HUES48 (cell line): ENCODE measurements around the gene MARCHF9.

Experiments used
- H3K27ac ChIP-seq: one replicate; pipeline ENCODE4 v1.7.0; 2013; ENCODE audit warnings: low read depth, low read length, inconsistent platforms
- H3K27me3 ChIP-seq: 2 replicates; pipeline ENCODE4 v1.6.1; 2013; ENCODE audit warnings: mild to moderate bottlenecking, low read length; ENCODE audit not compliant: control insufficient read depth, insufficient read depth
- H3K36me3 ChIP-seq: 2 replicates; pipeline ENCODE4 v1.6.1; 2013; ENCODE audit warnings: low read length; ENCODE audit not compliant: control insufficient read depth, insufficient read depth
- H3K4me1 ChIP-seq: 2 replicates; pipeline ENCODE4 v1.6.1; 2013; ENCODE audit warnings: mild to moderate bottlenecking, low read length; ENCODE audit not compliant: control insufficient read depth, insufficient read depth
- H3K4me3 ChIP-seq: 2 replicates; pipeline ENCODE4 v1.5.1; 2013; ENCODE audit warnings: mild to moderate bottlenecking, low read depth, low read length
- H3K9ac ChIP-seq: 2 replicates; pipeline ENCODE4 v1.6.1; 2013; ENCODE audit warnings: mild to moderate bottlenecking, low read depth, low read length, moderate library complexity
- H3K9me3 ChIP-seq: 2 replicates; pipeline ENCODE4 v1.6.1; 2013; ENCODE audit warnings: low read length; ENCODE audit not compliant: control insufficient read depth, insufficient read depth

The MARCHF9 gene

DNA sequence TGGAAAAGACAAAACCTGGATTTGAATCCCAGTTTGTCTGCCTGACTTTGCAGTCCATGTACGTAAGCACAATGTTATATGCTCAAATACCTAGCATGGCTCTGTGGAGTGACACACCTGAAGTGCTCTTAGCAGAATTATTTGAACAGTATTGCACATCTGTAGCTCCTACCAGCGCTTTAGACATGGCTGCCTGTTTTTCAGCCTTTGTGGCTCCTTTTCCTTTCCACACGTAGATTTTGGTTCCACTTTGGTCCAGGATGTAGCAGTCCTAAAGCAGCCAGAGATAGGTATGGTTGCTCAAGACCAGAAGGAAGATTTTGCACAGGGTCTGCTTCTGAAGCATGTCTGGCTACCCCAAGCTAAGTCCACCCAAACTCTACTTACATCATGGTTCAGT, 54.5 kb downstream of the MARCHF9 start:
- no peaks in the 10 kb centered on the region for H3K9me3 ChIP-seq
- no peak overlapping the region for H3K9ac ChIP-seq
- H3K4me3 ChIP-seq, result no peak overlapping the region
- no peaks in the 10 kb centered on the region for H3K27me3 ChIP-seq
- no peak overlapping the region for H3K27ac ChIP-seq
- H3K4me1 ChIP-seq, result no peaks in the 10 kb centered on the region
- H3K36me3 ChIP-seq, result 0 out of 2 replicates have a peak, but pooled peaks cover 5% of the 10 kb centered on the region
